HL-60 (cell line): ENCODE results near the gene GABRA6.

Experiments used
- DNase-seq, 2 experiments: peaks; one replicate each; pipeline ENCODE4 v3.0.0-alpha.2; 2010 to 2020; ENCODE audit warnings: low read depth in 1 of 2, low spot score in 1 of 2
- H3K27ac ChIP-seq: fragments of 250-450 bp; sonication (Bioruptor Pico); replicated peaks from 2 replicates; pipeline ENCODE4 v1.5.1; 2020; ENCODE audit warnings: mild to moderate bottlenecking, moderate library complexity
- H3K27me3 ChIP-seq: fragments of 250-450 bp; sonication (Bioruptor Pico); 2 replicates; pipeline ENCODE4 v1.5.1; 2021; ENCODE audit warnings: mild to moderate bottlenecking, moderate library complexity; ENCODE audit not compliant: insufficient read depth, poor library complexity, severe bottlenecking
- H3K4me3 ChIP-seq: replicated peaks from 2 replicates; pipeline ENCODE4 v1.5.1; 2011; ENCODE audit warnings: mild to moderate bottlenecking, control low read depth, low read length; ENCODE audit not compliant: insufficient read depth
- CTCF ChIP-seq: IDR thresholded peaks from one replicate; pipeline ENCODE4 v1.5.1; 2011; ENCODE audit warnings: low read length, control low read depth, inconsistent platforms; ENCODE audit not compliant: insufficient read depth
- GABPA ChIP-seq: IDR thresholded peaks from 2 replicates; pipeline ENCODE4 v1.6.1; 2012; ENCODE audit warnings: low read depth
- POLR2AphosphoS5 ChIP-seq: IDR thresholded peaks from 2 replicates; pipeline ENCODE4 v1.6.1; 2012; ENCODE audit warnings: low read depth
- REST ChIP-seq: IDR thresholded peaks from 2 replicates; pipeline ENCODE4 v1.6.1; 2012; ENCODE audit warnings: low read depth; ENCODE audit not compliant: insufficient replicate concordance
- SPI1 ChIP-seq: IDR thresholded peaks from 2 replicates; pipeline ENCODE4 v1.6.1; 2012; ENCODE audit warnings: low read depth, mild to moderate bottlenecking, borderline replicate concordance

GABRA6 gene

GRCh38 chr5:161744276-161744675, 58.8 kb downstream of the GABRA6 start:
- TF ChIP-seq CTCF (no peak), SPI1 (no peak), POLR2AphosphoS5 (no peak), REST (no peak), GABPA (no peak)
- H3K4me3 ChIP-seq, result no peak overlapping the region

GRCh38 chr5:161745392-161745791, 59.9 kb downstream of the GABRA6 start:
- TF ChIP-seq CTCF (no peak), SPI1 (no peak), REST (no peak), POLR2AphosphoS5 (no peak), GABPA (no peak)
- H3K27me3 ChIP-seq, result no peaks in the 10 kb centered on the region
- H3K27ac ChIP-seq, result no peak overlapping the region
- H3K4me3 ChIP-seq, result no peak overlapping the region
- no peak for DNase-seq

More at GRCh38 chr5:161744276-161744675, 58.8 kb downstream of the GABRA6 start:
- Histone ChIP-seq H3K27ac (no peak overlapping the region), H3K27me3 (no peaks in the 10 kb centered on the region)
- no peak for DNase-seq

- Histone ChIP-seq H3K27me3 (no peaks in the 10 kb centered on the region), H3K4me3 (no peak overlapping the region), H3K27ac (no peak overlapping the region)
- TF ChIP-seq GABPA (no peak), SPI1 (no peak), REST (no peak), CTCF (no peak), POLR2AphosphoS5 (no peak)
- no peak for DNase-seq
Measured at GRCh38 chr5:161751265-161751664, 65.7 kb downstream of the GABRA6 start.
